SW 1271 (cell line): ENCODE measurements around the gene SLC25A26.

Source experiments
- DNase-seq, 2 experiments: peaks; one replicate each; lab custom pipeline; 2025; lab: John Stamatoyannopoulos, UW

SLC25A26 gene

GRCh38 chr3:66396888-66397287 is 176.1 kb downstream of the SLC25A26 start:
- no peak for DNase-seq

- no peak for DNase-seq
These were observed 176.9 kb downstream of the SLC25A26 start for GRCh38 chr3:66397745-66398144.

- no peak for DNase-seq
These were observed 177.6 kb downstream of the SLC25A26 start for GRCh38 chr3:66398228-66399025.

GRCh38 chr3:66399529-66400232 is 178.9 kb downstream of the SLC25A26 start:
- no peak for DNase-seq

- DNase-seq = no peak
These were observed 179.8 kb downstream of the SLC25A26 start for GRCh38 chr3:66400411-66401156.

- no peak for DNase-seq
These were observed 180.4 kb downstream of the SLC25A26 start for GRCh38 chr3:66401157-66401550.

- no peak for DNase-seq
These were observed 181.1 kb downstream of the SLC25A26 start for GRCh38 chr3:66401675-66402491.

GRCh38 chr3:66402596-66403290 is 181.9 kb downstream of the SLC25A26 start:
- DNase-seq = no peak

GRCh38 chr3:66403323-66403990 is 182.7 kb downstream of the SLC25A26 start:
- no peak for DNase-seq

- no peak for DNase-seq
These were observed 183.4 kb downstream of the SLC25A26 start for GRCh38 chr3:66404197-66404596.

- no peak for DNase-seq
These were observed 184.3 kb downstream of the SLC25A26 start for GRCh38 chr3:66404903-66405700.

- DNase-seq = no peak
These were observed 184.9 kb downstream of the SLC25A26 start for GRCh38 chr3:66405701-66406091.

GRCh38 chr3:66406163-66406562 is 185.4 kb downstream of the SLC25A26 start:
- DNase-seq = no peak

GRCh38 chr3:66406831-66407610 is 186.2 kb downstream of the SLC25A26 start:
- no peak for DNase-seq

- DNase-seq = peak in 1 of 2 experiments; percentile 3
These were observed 186.9 kb downstream of the SLC25A26 start for GRCh38 chr3:66407611-66408218.

- DNase-seq = no peak
These were observed 189.3 kb downstream of the SLC25A26 start for GRCh38 chr3:66409771-66410754.

- no peak for DNase-seq
These were observed 190.2 kb downstream of the SLC25A26 start for GRCh38 chr3:66410976-66411375.
